Osteocyte (in vitro differentiated cells): ENCODE measurements around the gene PCDH18. TPM values are rescaled to one million over a fixed set of nuclear protein-coding genes. Genes with fewer than 3 reads are reported as not detected.
A peak's percentile ranks its signal among the peaks of the same experiment; 100 is the strongest.

Experiments used
- DNase-seq: peaks from one replicate; pipeline ENCODE4 v3.0.0; 2021; ENCODE audit warnings: mixed read lengths; ENCODE audit not compliant: unreplicated experiment; ENCODE audit errors: extremely low spot score
- H3K27ac Mint-ChIP-seq: one replicate; pipeline ENCODE4 v1.8.0; 2021; ENCODE audit warnings: mild to moderate bottlenecking, mixed read lengths; ENCODE audit not compliant: unreplicated experiment
- H3K27me3 Mint-ChIP-seq: one replicate; pipeline ENCODE4 v1.8.0; 2021; ENCODE audit warnings: mixed read lengths; ENCODE audit not compliant: unreplicated experiment
- H3K36me3 Mint-ChIP-seq: one replicate; pipeline ENCODE4 v1.8.0; 2021; ENCODE audit warnings: mixed read lengths; ENCODE audit not compliant: unreplicated experiment
- H3K4me1 Mint-ChIP-seq: one replicate; pipeline ENCODE4 v1.8.0; 2021; ENCODE audit warnings: mixed read lengths; ENCODE audit not compliant: unreplicated experiment
- H3K4me3 Mint-ChIP-seq: one replicate; pipeline ENCODE4 v1.8.0; 2021; ENCODE audit warnings: mild to moderate bottlenecking, moderate library complexity, mixed read lengths; ENCODE audit not compliant: unreplicated experiment
- H3K9me3 Mint-ChIP-seq: one replicate; pipeline ENCODE4 v1.8.0; 2021; ENCODE audit warnings: mixed read lengths; ENCODE audit not compliant: unreplicated experiment
- total RNA-seq: library from RNA; stranded (reverse); gene quantifications from 2 replicates; pipeline ENCODE4 v1.2.1, GENCODE V29; 2021
- TF ChIP-seq, protein P1 (sequence below): fragments of 200-600 bp; sonication (generic); IDR thresholded peaks from 2 replicates; pipeline ENCODE4 v1.5.0; 2021; ENCODE audit warnings: antibody characterized with exemption, mild to moderate bottlenecking, moderate library complexity

Gene PCDH18
- total RNA-seq, 1 donor from 2014 or later: 74.8 TPM

DNA sequence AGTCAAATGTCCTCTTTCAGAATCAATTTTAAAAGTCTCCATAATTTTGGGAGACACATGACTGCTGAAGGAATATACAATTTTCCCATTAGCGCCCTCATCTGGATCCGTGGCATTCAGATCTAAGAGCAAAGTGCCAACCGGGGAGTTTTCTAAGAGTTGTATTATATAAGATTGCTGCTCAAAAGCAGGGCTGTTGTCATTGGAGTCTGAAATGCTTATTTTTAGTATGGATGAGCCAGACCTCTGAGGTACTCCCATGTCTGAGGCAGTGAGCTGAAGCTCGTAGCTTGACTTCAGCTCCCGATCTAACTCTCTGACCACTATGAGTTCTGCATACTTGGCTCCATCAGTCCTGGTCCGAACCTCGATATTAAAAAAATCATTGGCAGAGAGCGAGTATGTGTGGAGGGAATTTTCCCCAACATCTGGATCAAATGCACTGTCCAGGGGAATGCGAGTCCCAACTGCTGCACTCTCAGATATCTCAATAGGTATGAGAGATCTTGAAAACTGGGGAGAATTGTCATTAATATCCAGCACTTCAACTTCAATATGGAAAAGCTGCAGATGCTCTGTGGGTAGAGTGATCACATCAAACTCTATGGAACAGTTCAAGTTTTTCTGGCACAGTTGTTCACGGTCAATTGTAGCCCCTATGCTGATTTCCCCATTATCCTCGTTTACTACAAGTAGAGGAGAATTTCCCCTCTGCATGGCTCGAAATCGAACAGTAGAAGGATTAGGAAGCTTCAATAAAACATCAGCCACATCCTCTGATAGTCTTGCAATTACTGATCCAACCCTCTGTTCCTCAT is 917 bp downstream of the PCDH18 start:
- H3K4me1 Mint-ChIP-seq: peaks cover 34% of the 10 kb centered on the region
- H3K9me3 Mint-ChIP-seq: peaks cover 3% of the 10 kb centered on the region
- H3K27me3 Mint-ChIP-seq: no peaks in the 10 kb centered on the region
- DNase-seq: no peak
- no peak overlapping the region for H3K27ac Mint-ChIP-seq
- no peak overlapping the region for H3K4me3 Mint-ChIP-seq
- H3K36me3 Mint-ChIP-seq: peaks cover 36% of the 10 kb centered on the region
- TF ChIP-seq, protein P1, sequence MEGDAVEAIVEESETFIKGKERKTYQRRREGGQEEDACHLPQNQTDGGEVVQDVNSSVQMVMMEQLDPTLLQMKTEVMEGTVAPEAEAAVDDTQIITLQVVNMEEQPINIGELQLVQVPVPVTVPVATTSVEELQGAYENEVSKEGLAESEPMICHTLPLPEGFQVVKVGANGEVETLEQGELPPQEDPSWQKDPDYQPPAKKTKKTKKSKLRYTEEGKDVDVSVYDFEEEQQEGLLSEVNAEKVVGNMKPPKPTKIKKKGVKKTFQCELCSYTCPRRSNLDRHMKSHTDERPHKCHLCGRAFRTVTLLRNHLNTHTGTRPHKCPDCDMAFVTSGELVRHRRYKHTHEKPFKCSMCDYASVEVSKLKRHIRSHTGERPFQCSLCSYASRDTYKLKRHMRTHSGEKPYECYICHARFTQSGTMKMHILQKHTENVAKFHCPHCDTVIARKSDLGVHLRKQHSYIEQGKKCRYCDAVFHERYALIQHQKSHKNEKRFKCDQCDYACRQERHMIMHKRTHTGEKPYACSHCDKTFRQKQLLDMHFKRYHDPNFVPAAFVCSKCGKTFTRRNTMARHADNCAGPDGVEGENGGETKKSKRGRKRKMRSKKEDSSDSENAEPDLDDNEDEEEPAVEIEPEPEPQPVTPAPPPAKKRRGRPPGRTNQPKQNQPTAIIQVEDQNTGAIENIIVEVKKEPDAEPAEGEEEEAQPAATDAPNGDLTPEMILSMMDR: peak; percentile 80

DNA sequence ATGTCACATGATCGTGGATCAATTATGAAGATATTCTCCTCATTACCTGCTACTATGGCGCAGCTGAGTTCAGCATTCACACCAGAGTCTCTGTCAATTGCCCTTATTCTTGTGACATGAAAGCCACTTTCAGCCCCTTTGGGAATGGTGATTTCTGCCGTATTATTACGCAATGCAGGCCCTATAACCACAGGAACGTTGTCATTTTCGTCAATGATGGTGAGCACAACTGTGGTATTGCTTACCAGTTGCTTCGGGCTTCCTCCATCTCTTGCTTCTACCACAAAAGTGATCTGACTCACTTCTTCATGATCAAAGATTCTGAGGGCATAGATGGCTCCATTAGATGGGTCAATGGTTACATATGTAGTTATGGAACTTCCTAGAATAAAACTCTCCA is 2.1 kb downstream of the PCDH18 start:
- Mint-ChIP-seq H3K4me3 (no peak overlapping the region), H3K4me1 (peaks cover 42% of the 10 kb centered on the region), H3K27me3 (no peaks in the 10 kb centered on the region), H3K9me3 (no peaks in the 10 kb centered on the region), H3K27ac (no peak overlapping the region), H3K36me3 (peaks cover 42% of the 10 kb centered on the region)
- TF ChIP-seq, protein P1: no peak
- DNase-seq: no peak

DNA sequence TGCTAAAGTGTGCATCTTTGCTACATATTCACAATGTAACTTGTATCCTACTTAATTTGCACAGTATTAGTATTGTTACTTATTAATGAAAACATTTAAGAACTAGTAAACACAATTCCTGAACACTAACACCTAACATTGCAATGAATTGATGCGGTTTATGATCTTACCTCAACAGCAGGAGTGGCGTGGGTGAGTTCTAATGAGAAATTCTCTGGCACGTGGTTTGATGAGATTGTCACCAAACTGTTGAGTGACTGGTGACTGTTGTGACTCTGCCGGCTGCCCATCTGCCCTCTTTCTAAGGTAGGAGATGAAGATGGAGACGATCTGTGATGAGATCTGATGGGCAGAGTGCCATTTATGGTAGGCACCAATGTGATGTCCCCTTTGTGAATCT is 2.9 kb downstream of the PCDH18 start:
- no peak for DNase-seq
- H3K4me1 Mint-ChIP-seq: peaks cover 50% of the 10 kb centered on the region
- no peak overlapping the region for H3K4me3 Mint-ChIP-seq
- no peaks in the 10 kb centered on the region for H3K9me3 Mint-ChIP-seq
- H3K27me3 Mint-ChIP-seq: no peaks in the 10 kb centered on the region
- no peak overlapping the region for H3K27ac Mint-ChIP-seq
- peaks cover 47% of the 10 kb centered on the region for H3K36me3 Mint-ChIP-seq
- TF ChIP-seq, protein P1: no peak

DNA sequence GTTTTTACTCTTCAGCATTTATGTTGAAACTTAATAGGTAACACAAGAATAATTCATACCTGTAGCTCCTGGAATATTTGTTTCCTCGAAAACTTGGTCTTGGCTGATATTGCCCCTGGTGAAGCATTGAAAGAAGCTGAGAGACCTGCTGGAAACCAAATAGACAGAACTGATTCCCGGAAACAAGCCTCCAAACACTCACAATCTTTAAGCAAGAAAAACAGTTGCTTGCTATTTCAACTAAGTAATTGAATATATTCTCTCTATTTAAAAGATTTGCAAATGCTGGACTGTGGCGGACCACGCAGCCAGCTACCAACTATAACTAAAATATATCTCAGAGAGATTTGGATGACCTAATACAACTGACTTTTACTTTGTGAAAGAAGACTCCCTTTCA is 3.6 kb downstream of the PCDH18 start:
- H3K27ac Mint-ChIP-seq: peak overlapping the region; percentile 76
- TF ChIP-seq, protein P1: no peak
- H3K9me3 Mint-ChIP-seq: no peaks in the 10 kb centered on the region
- peaks cover 55% of the 10 kb centered on the region for H3K4me1 Mint-ChIP-seq
- no peaks in the 10 kb centered on the region for H3K27me3 Mint-ChIP-seq
- DNase-seq: no peak
- peaks cover 51% of the 10 kb centered on the region for H3K36me3 Mint-ChIP-seq
- no peak overlapping the region for H3K4me3 Mint-ChIP-seq

DNA sequence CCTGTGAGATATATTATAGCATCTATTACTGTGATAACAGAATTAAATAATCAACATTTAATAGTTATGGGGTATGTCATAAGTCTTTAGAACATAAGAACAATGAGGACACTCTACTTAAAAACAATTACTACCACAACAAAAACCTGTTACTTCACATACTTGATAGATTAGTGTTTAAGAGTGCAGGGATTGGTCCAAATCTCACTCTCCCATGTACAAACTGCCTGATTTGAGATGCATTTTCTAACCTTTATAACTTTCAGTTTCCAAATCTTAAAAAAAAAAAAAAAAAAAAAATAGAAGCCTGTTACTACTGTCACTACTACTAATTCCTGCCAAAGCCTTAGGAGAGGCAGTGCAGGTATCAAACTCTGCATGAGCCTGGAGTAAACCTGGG is 5.6 kb downstream of the PCDH18 start:
- Mint-ChIP-seq H3K4me3 (peak overlapping the region; percentile 48), H3K4me1 (peaks cover 70% of the 10 kb centered on the region), H3K36me3 (peaks cover 63% of the 10 kb centered on the region), H3K27ac (peak overlapping the region; percentile 67), H3K27me3 (no peaks in the 10 kb centered on the region), H3K9me3 (no peaks in the 10 kb centered on the region)
- TF ChIP-seq, protein P1: no peak
- DNase-seq: no peak
